ENCODE data around the gene ROR1. TPM values are rescaled to one million over a fixed set of nuclear protein-coding genes. Genes with fewer than 3 reads are reported as not detected.

Gene ROR1
- total RNA-seq, 4 donors from 2014 or later: 5.1 to 7.3 (median 6.5) TPM

DNA sequence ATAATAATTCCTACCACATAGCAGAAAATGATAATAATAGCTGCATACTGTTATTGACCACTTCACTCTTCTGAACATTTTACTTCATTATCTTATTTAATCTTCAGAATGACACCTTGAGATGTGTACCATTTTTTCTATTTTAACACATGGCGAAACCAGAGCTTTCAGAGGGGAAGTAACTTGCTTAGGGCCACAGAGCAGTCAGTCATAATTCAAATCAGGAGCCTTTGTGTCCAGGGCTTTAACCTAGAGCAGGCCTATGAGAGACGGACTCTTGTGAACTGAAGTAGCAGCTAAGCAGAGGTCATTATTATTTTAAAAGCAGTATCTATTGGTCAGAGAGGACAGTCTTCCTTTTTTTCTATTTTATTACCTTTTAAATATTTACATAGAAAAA, 114.0 kb downstream of the ROR1 start:
- no peak for TF ChIP-seq POLR2AphosphoS5 (IDR thresholded peaks at IDR 0.05)
- no peak for TF ChIP-seq EP300 (IDR thresholded peaks at IDR 0.05)
- TF ChIP-seq, protein P1, sequence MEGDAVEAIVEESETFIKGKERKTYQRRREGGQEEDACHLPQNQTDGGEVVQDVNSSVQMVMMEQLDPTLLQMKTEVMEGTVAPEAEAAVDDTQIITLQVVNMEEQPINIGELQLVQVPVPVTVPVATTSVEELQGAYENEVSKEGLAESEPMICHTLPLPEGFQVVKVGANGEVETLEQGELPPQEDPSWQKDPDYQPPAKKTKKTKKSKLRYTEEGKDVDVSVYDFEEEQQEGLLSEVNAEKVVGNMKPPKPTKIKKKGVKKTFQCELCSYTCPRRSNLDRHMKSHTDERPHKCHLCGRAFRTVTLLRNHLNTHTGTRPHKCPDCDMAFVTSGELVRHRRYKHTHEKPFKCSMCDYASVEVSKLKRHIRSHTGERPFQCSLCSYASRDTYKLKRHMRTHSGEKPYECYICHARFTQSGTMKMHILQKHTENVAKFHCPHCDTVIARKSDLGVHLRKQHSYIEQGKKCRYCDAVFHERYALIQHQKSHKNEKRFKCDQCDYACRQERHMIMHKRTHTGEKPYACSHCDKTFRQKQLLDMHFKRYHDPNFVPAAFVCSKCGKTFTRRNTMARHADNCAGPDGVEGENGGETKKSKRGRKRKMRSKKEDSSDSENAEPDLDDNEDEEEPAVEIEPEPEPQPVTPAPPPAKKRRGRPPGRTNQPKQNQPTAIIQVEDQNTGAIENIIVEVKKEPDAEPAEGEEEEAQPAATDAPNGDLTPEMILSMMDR (IDR thresholded peaks at IDR 0.05): no peak
- Histone ChIP-seq H3K4me1 (peaks cover 0 to 8% (median 3%) of the 10 kb centered on the region in 4 donors), H3K27me3 (no peaks in the 10 kb centered on the region), H3K36me3 (no peaks in the 10 kb centered on the region), H3K27ac (replicated peaks in 1 of 4) (no peak overlapping the region), H3K9me3 (no peaks in the 10 kb centered on the region), H3K4me3 (no peak overlapping the region)
- intact Hi-C loops (cut with DNase I): no loop called here
- 94% methylated on average over 2 of the region's 2 CpGs for WGBS
- no peak for DNase-seq (ENCODE audit: extremely low spot score)

DNA sequence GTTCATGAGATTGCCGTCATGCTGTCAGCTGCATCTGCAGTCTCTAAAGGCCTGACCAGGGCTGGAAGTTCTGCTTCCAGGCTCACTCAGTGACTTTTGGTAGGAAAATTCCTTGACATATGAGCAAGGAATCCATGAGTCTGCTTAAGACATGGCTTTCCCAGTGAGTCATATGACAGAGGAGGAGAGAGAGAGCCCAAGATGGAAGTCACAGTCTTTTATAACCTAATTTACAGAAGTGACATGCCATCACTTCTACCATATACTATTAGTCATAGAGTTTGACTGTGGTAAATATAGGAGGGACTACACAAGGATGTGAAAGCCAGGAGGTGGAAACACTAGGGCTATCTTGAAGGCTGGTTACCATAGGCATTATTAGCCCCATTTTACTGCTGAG, 115.2 kb downstream of the ROR1 start:
- no peak overlapping the region for H3K4me3 ChIP-seq
- H3K9me3 ChIP-seq: no peaks in the 10 kb centered on the region
- intact Hi-C loops (cut with DNase I): no loop called here
- H3K27ac ChIP-seq (replicated peaks in 1 of 4): no peak overlapping the region
- no peak for DNase-seq (ENCODE audit: extremely low spot score)
- peaks cover 0 to 8% (median 4%) of the 10 kb centered on the region in 4 donors for H3K4me1 ChIP-seq
- H3K36me3 ChIP-seq: no peaks in the 10 kb centered on the region
- WGBS: 100% methylated on average over 1 of the region's 1 CpG
- TF ChIP-seq POLR2AphosphoS5 (IDR thresholded peaks at IDR 0.05) (no peak), POLR2A (IDR thresholded peaks at IDR 0.05; ENCODE audit: low read depth) (no peak), EP300 (IDR thresholded peaks at IDR 0.05) (no peak)
- TF ChIP-seq, protein P1 (IDR thresholded peaks at IDR 0.05): no peak
- H3K27me3 ChIP-seq: no peaks in the 10 kb centered on the region

DNA sequence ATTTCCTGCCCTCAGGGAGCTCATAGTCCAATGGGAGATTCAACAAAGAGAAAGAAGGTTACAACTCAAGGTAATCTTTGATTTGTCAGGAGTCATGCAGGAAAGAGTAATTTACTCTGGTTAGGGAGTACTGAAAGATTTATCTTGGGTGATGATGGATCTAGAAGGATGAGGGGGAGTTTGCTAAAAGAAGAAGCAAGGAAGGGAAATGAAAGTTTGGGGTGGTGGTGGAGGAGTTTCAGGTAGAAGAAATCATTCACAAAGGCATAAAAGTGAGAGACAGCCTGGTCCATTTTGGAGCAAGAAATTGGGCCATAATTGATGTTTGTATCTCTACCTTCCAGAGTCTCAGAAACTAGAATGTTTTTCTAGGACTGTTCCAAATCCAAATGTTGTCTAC, 116.7 kb downstream of the ROR1 start:
- H3K27ac ChIP-seq (replicated peaks in 1 of 4): no peak overlapping the region
- H3K4me1 ChIP-seq: peaks cover 0 to 10% (median 6%) of the 10 kb centered on the region in 4 donors
- H3K9me3 ChIP-seq: no peaks in the 10 kb centered on the region
- TF ChIP-seq, protein P1 (IDR thresholded peaks at IDR 0.05): no peak
- TF ChIP-seq POLR2A (IDR thresholded peaks at IDR 0.05; ENCODE audit: low read depth): no peak
- TF ChIP-seq EP300 (IDR thresholded peaks at IDR 0.05): no peak
- TF ChIP-seq POLR2AphosphoS5 (IDR thresholded peaks at IDR 0.05): no peak
- H3K36me3 ChIP-seq: no peaks in the 10 kb centered on the region
- no peak for DNase-seq (ENCODE audit: extremely low spot score)
- intact Hi-C loops (cut with DNase I): no loop called here
- H3K27me3 ChIP-seq: no peaks in the 10 kb centered on the region
- H3K4me3 ChIP-seq: no peak overlapping the region

DNA sequence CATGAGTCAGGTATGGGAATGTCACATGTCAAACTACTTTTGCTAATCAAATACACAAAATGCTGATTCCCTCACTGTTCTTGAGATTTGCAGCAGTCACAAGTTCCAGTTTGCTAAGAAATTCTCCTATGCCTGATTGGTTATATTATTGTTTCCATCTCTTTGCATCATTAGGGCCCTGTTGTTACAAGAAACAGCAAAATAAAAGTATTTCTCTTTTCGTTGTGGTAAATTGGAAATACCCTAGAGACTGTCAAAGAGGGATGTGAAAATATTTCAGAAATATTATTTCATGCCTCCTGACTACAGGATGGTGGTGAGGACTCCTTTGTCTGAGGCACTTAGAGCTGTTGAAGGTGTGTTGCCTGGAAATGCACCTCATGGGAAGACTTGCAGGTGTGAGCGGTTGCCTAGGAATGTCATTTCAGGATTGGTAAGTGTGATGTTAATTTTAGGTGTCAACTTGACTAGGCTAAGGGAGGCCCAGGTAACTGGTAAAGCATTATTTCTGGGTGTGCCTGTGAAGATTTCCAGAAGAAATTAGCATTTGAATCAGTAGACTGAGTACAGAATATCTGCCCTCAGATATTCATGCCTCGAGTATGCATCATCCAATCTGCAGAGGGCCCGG, 117.4 kb downstream of the ROR1 start:
- intact Hi-C loops (cut with DNase I): no loop called here
- H3K9me3 ChIP-seq: no peaks in the 10 kb centered on the region
- no peak for DNase-seq (ENCODE audit: extremely low spot score)
- TF ChIP-seq POLR2A (IDR thresholded peaks at IDR 0.05; ENCODE audit: low read depth): no peak
- TF ChIP-seq EP300 (IDR thresholded peaks at IDR 0.05): no peak
- TF ChIP-seq POLR2AphosphoS5 (IDR thresholded peaks at IDR 0.05): no peak
- TF ChIP-seq, protein P1 (IDR thresholded peaks at IDR 0.05): no peak
- no peaks in the 10 kb centered on the region for H3K27me3 ChIP-seq
- H3K4me3 ChIP-seq: no peak overlapping the region
- 94% methylated on average over 4 of the region's 4 CpGs for WGBS
- no peak overlapping the region for H3K27ac ChIP-seq (replicated peaks in 1 of 4)
- no peaks in the 10 kb centered on the region for H3K36me3 ChIP-seq
- peaks cover 0 to 10% (median 6%) of the 10 kb centered on the region in 4 donors for H3K4me1 ChIP-seq
